OCI-LY7 (cell line): ENCODE measurements around the gene BRME1. TPM values are rescaled to one million over a fixed set of nuclear protein-coding genes. Genes with fewer than 3 reads are reported as not detected.

Experiments used
- BruUV-seq: library from RNA; stranded (reverse); fragments of 400-500 nt; replicated peaks from 2 replicates; lab custom pipeline; 2021; lab: Mats Ljungman, UMichigan
- CTCF ChIA-PET: fragments of 300-600 bp; sonication (Branson Sonifier 250); formaldehyde crosslinking; loops from one replicate; lab custom pipeline; 2022; ENCODE audit warnings: antibody characterized with exemption; ENCODE audit not compliant: unreplicated experiment; lab: Charles Lee
- POLR2A ChIA-PET: fragments of 300-600 bp; sonication (Branson Sonifier 250); formaldehyde crosslinking; loops from one replicate; lab custom pipeline; 2022; ENCODE audit warnings: antibody characterized with exemption; lab: Charles Lee
- DNase-seq: peaks from one replicate; pipeline ENCODE4 v3.0.0-alpha.2; 2015; ENCODE audit warnings: low spot score
- H2AFZ ChIP-seq: fragments of 200-600 bp; sonication (generic), shearing (Covaris generic); 2 replicates; pipeline ENCODE4 v1.6.1; 2014; ENCODE audit warnings: mild to moderate bottlenecking, antibody characterized with exemption, low read length, moderate library complexity
- H3K27ac ChIP-seq: fragments of 200-600 bp; sonication (generic); 2 replicates; pipeline ENCODE4 v1.5.1; 2014; ENCODE audit warnings: mixed run types, low read depth, mild to moderate bottlenecking, moderate library complexity, low read length, inconsistent platforms; ENCODE audit not compliant: poor library complexity, severe bottlenecking
- H3K36me3 ChIP-seq: fragments of 200-600 bp; sonication (generic); 2 replicates; pipeline ENCODE4 v1.6.1; 2014; ENCODE audit warnings: mild to moderate bottlenecking, antibody characterized with exemption, low read length, moderate library complexity, mixed read lengths; ENCODE audit not compliant: insufficient read depth
- H3K4me1 ChIP-seq: fragments of 200-600 bp; sonication (generic); 2 replicates; pipeline ENCODE4 v1.5.1; 2014; ENCODE audit warnings: mild to moderate bottlenecking, low read length; ENCODE audit not compliant: insufficient read depth, poor library complexity, severe bottlenecking
- H3K4me2 ChIP-seq: fragments of 200-600 bp; sonication (generic); 2 replicates; pipeline ENCODE4 v1.6.1; 2014; ENCODE audit warnings: mild to moderate bottlenecking, low read length
- H3K4me3 ChIP-seq: fragments of 200-600 bp; sonication (generic); 2 replicates; pipeline ENCODE4 v1.5.1; 2014; ENCODE audit warnings: mild to moderate bottlenecking, low read depth, low read length; ENCODE audit not compliant: poor library complexity, severe bottlenecking
- H3K79me2 ChIP-seq: fragments of 200-600 bp; sonication (generic); 2 replicates; pipeline ENCODE4 v1.6.1; 2016; ENCODE audit warnings: low read depth, mild to moderate bottlenecking, low read length, moderate library complexity, mixed read lengths; ENCODE audit not compliant: insufficient read depth
- H3K9me2 ChIP-seq: fragments of 200-600 bp; sonication (generic); 2 replicates; pipeline ENCODE4 v1.6.1; 2016; ENCODE audit warnings: mild to moderate bottlenecking, low read length, mixed read lengths; ENCODE audit not compliant: insufficient read depth
- H3K9me3 ChIP-seq: fragments of 200-600 bp; sonication (generic); 2 replicates; pipeline ENCODE4 v1.6.1; 2014; ENCODE audit warnings: mild to moderate bottlenecking, mixed run types, low read length, mixed read lengths
- H4K20me1 ChIP-seq: fragments of 200-600 bp; sonication (generic); 2 replicates; pipeline ENCODE4 v1.6.1; 2014; ENCODE audit warnings: mild to moderate bottlenecking, antibody characterized with exemption, low read length, moderate library complexity, mixed read lengths; ENCODE audit not compliant: insufficient read depth
- CTCF ChIP-seq: fragments of 200-600 bp; sonication (generic); conservative IDR thresholded peaks from 2 replicates; pipeline ENCODE4 v1.5.1; 2014; ENCODE audit warnings: mild to moderate bottlenecking, antibody characterized with exemption, low read length, moderate library complexity, mixed read lengths
- EZH2phosphoT487 ChIP-seq: fragments of 200-600 bp; sonication (generic); IDR thresholded peaks from 2 replicates; pipeline ENCODE4 v1.6.1; 2018; ENCODE audit warnings: low read depth, borderline replicate concordance, mild to moderate bottlenecking, mixed run types, antibody characterized with exemption, low read length, moderate library complexity, mixed read lengths
- intact Hi-C: fragments of 100-400 bp; cut with micrococcal nuclease; formaldehyde crosslinking; loops from one replicate; pipeline ENCODE4 v1.10.0; 2022; ENCODE audit not compliant: unreplicated experiment
- total RNA-seq, 2 experiments: library from RNA; depleted of rRNA in 1 of 2; stranded (reverse); fragments of >200 nt in 1 of 2; shearing (Covaris generic) in 1 of 2; gene quantifications; 2 replicates each; pipeline ENCODE4 v1.2.3, GENCODE V29; 2014 to 2022

Gene BRME1
- total RNA-seq, 2 experiments from 2014 or later, result 2.5 to 7.2 TPM

- H3K4me2 ChIP-seq, result peak overlapping the region; percentile 90
- no peak for DNase-seq
- ChIA-PET POLR2A (interaction anchor here (0.7 to 1.1 kb wide), 4 partner anchors 9 to 125 kb away, joined by 3 to 5 read pairs (median 4); partner anchors contain the start of gene IL27RA), CTCF (interaction anchor here (0.6 kb wide), 1 partner anchor 1526 kb away, joined by 3 read pairs; no protein-coding TSS in a partner anchor)
- H4K20me1 ChIP-seq, result no peaks in the 10 kb centered on the region
- H3K9me3 ChIP-seq, result peaks cover 5% of the 10 kb centered on the region; the same call in 1 of the 2 replicates
- H3K27ac ChIP-seq, result no peak overlapping the region
- H3K79me2 ChIP-seq, result peaks cover 5% of the 10 kb centered on the region; the same call in 1 of the 2 replicates
- TF ChIP-seq EZH2phosphoT487 (no peak), CTCF (no peak)
- intact Hi-C loops, result no loop called here
- peak overlapping the region; percentile 86 for H3K4me3 ChIP-seq
- H2AFZ ChIP-seq, result peak overlapping the region; percentile 90; the same call in 1 of the 2 replicates
- H3K9me2 ChIP-seq, result no peaks in the 10 kb centered on the region
- peaks cover 11% of the 10 kb centered on the region for H3K4me1 ChIP-seq
- BruUV-seq, result TSS peak; percentile 78
- peaks cover 15% of the 10 kb centered on the region for H3K36me3 ChIP-seq
Measured at GRCh38 chr19:13906910-13907309, 993 bp upstream of the BRME1 start.

GRCh38 chr19:13906521-13906904 is 596 bp upstream of the BRME1 start:
- Histone ChIP-seq H3K27ac (no peak overlapping the region), H3K79me2 (peaks cover 5% of the 10 kb centered on the region; the same call in 1 of the 2 replicates), H3K9me3 (peaks cover 5% of the 10 kb centered on the region; the same call in 1 of the 2 replicates), H2AFZ (peak overlapping the region; percentile 90), H3K9me2 (no peaks in the 10 kb centered on the region), H3K4me1 (peaks cover 11% of the 10 kb centered on the region), H3K36me3 (peaks cover 15% of the 10 kb centered on the region), H3K4me3 (peak overlapping the region; percentile 86), H4K20me1 (no peaks in the 10 kb centered on the region), H3K4me2 (peak overlapping the region; percentile 90)
- intact Hi-C loops, result no loop called here
- ChIA-PET POLR2A (interaction anchor here (0.6 to 1.0 kb wide), 4 partner anchors 9 to 172 kb away, joined by 3 to 6 read pairs (median 4); partner anchors contain the start of gene IL27RA), CTCF (interaction anchor here (0.6 kb wide), 1 partner anchor 1526 kb away, joined by 3 read pairs; no protein-coding TSS in a partner anchor)
- TF ChIP-seq EZH2phosphoT487 (no peak), CTCF (no peak)
- peak; percentile 41 for DNase-seq
- no TSS peak for BruUV-seq

- TF ChIP-seq CTCF, result peak; percentile 79
- TF ChIP-seq EZH2phosphoT487, result no peak
- Histone ChIP-seq H3K27ac (no peak overlapping the region), H3K4me1 (peaks cover 11% of the 10 kb centered on the region), H2AFZ (peak overlapping the region; percentile 53; the same call in 1 of the 2 replicates), H3K4me3 (no peak overlapping the region), H3K9me3 (peaks cover 5% of the 10 kb centered on the region; the same call in 1 of the 2 replicates), H4K20me1 (no peaks in the 10 kb centered on the region), H3K36me3 (no peaks in the 10 kb centered on the region), H3K9me2 (no peaks in the 10 kb centered on the region), H3K4me2 (no peak overlapping the region), H3K79me2 (peaks cover 5% of the 10 kb centered on the region; the same call in 1 of the 2 replicates)
- POLR2A ChIA-PET, result interaction anchor here (0.7 kb wide), 1 partner anchor 84 kb away, joined by 4 read pairs; no protein-coding TSS in a partner anchor
- intact Hi-C loops, result loop anchor here (5.0 kb wide), 1 partner anchor 129 kb away; the partner anchor contains the start of gene IL27RA
- CTCF ChIA-PET, result no interaction called here
- DNase-seq, result peak; percentile 51
- no TSS peak for BruUV-seq
Measured at GRCh38 chr19:13902993-13903555, 2.8 kb downstream of the BRME1 start.
